CD4-positive, alpha-beta T cell (primary cell): ENCODE data around the gene NKAIN2. TPM values are rescaled to one million over a fixed set of nuclear protein-coding genes. Genes with fewer than 3 reads are reported as not detected.

Experiments used
- ATAC-seq: fragments of 200-7000 bp; cut with Tn5 transposase; one replicate; pipeline ENCODE4 v1.10.0; 2022; ENCODE audit warnings: mild to moderate bottlenecking; ENCODE audit not compliant: poor library complexity
- CTCF ChIA-PET: fragments of 350-600 bp; sonication (Branson Sonifier 250); formaldehyde crosslinking; loops from one replicate; lab custom pipeline; 2021; ENCODE audit warnings: antibody characterized with exemption, inconsistent platforms; lab: Charles Lee
- POLR2A ChIA-PET: fragments of 350-600 bp; sonication (Branson Sonifier 250); formaldehyde crosslinking; loops from one replicate; lab custom pipeline; 2021; ENCODE audit warnings: antibody characterized with exemption, inconsistent platforms; lab: Charles Lee
- DNase-seq, 14 experiments: peaks; one replicate each; pipeline ENCODE4 v3.0.0-alpha.2; 2013 to 2020; ENCODE audit warnings: mixed read lengths in 2 of 14
- H3K27ac ChIP-seq, 2 donors: one replicate each; pipeline versions ENCODE4 v1.5.1 to v1.7.0; 2013; ENCODE audit warnings: low read length in 2 of 2, low read depth in 1 of 2, mild to moderate bottlenecking in 1 of 2
- H3K27me3 ChIP-seq, 2 experiments: 1 replicate in 1 of 2; 2 replicates in 1 of 2; pipeline versions ENCODE4 v1.6.1 to v1.7.0; 2013; ENCODE audit warnings: low read length in 2 of 2, control low read depth in 1 of 2, mild to moderate bottlenecking in 1 of 2, moderate library complexity in 1 of 2; ENCODE audit not compliant: insufficient read depth in 2 of 2, control insufficient read depth in 1 of 2
- H3K36me3 ChIP-seq: one replicate; pipeline ENCODE4 v1.6.1; 2013; ENCODE audit warnings: low read length, control low read depth; ENCODE audit not compliant: insufficient read depth
- H3K4me1 ChIP-seq: one replicate; pipeline ENCODE4 v1.6.1; 2013; ENCODE audit warnings: low read length, control low read depth; ENCODE audit not compliant: insufficient read depth
- H3K4me3 ChIP-seq: one replicate; pipeline ENCODE4 v1.5.1; 2013; ENCODE audit warnings: mild to moderate bottlenecking, low read length, moderate library complexity
- H3K9me3 ChIP-seq, 2 experiments: 1 replicate in 1 of 2; 2 replicates in 1 of 2; pipeline versions ENCODE4 v1.6.1 to v1.7.0; 2013; ENCODE audit warnings: low read length in 2 of 2, mild to moderate bottlenecking in 2 of 2, control low read depth in 1 of 2, moderate library complexity in 1 of 2; ENCODE audit not compliant: control insufficient read depth in 1 of 2, insufficient read depth in 1 of 2
- H3K27ac Mint-ChIP-seq: one replicate; pipeline ENCODE4 v1.8.0; 2020; ENCODE audit warnings: mixed read lengths
- H3K27me3 Mint-ChIP-seq: one replicate; pipeline ENCODE4 v1.8.0; 2021; ENCODE audit warnings: mixed read lengths
- H3K36me3 Mint-ChIP-seq: one replicate; pipeline ENCODE4 v1.8.0; 2021; ENCODE audit warnings: low read depth, mixed read lengths
- H3K4me1 Mint-ChIP-seq: one replicate; pipeline ENCODE4 v1.8.0; 2021; ENCODE audit warnings: low read depth, mixed read lengths
- H3K4me3 Mint-ChIP-seq: one replicate; pipeline ENCODE4 v1.8.0; 2020; ENCODE audit warnings: mild to moderate bottlenecking, mixed read lengths
- H3K9me3 Mint-ChIP-seq: one replicate; pipeline ENCODE4 v1.8.0; 2020; ENCODE audit warnings: mixed read lengths
- intact Hi-C, 2 experiments: fragments of 100-400 bp; cut with DNase I in 1 of 2; cut with micrococcal nuclease in 1 of 2; formaldehyde crosslinking; loops; one replicate each; pipeline versions ENCODE4 v1.15.1 to v1.9.0; 2023 to 2025; cut with DNase I, micrococcal nuclease
- total RNA-seq, 174 experiments: library from RNA in 2 of 174; stranded (reverse) in 2 of 174; gene quantifications; one replicate each; pipeline ENCODE4 v1.2.3 and lab custom pipeline; 2021 to 2026
- TF ChIP-seq, protein P1 (sequence below): fragments of 200-600 bp; IDR thresholded peaks from one replicate; pipeline ENCODE4 v1.8.0; 2022; ENCODE audit warnings: antibody characterized with exemption, mild to moderate bottlenecking

Gene NKAIN2
- total RNA-seq, 2 experiments from 2014 or later = not detected

- no peak overlapping the region for H3K27ac ChIP-seq
- CTCF ChIA-PET = no interaction called here
- peaks cover 0 to 4% of the 10 kb centered on the region in 2 experiments for H3K9me3 ChIP-seq
- ATAC-seq (no peak), DNase-seq (no peak)
- TF ChIP-seq, protein P1, sequence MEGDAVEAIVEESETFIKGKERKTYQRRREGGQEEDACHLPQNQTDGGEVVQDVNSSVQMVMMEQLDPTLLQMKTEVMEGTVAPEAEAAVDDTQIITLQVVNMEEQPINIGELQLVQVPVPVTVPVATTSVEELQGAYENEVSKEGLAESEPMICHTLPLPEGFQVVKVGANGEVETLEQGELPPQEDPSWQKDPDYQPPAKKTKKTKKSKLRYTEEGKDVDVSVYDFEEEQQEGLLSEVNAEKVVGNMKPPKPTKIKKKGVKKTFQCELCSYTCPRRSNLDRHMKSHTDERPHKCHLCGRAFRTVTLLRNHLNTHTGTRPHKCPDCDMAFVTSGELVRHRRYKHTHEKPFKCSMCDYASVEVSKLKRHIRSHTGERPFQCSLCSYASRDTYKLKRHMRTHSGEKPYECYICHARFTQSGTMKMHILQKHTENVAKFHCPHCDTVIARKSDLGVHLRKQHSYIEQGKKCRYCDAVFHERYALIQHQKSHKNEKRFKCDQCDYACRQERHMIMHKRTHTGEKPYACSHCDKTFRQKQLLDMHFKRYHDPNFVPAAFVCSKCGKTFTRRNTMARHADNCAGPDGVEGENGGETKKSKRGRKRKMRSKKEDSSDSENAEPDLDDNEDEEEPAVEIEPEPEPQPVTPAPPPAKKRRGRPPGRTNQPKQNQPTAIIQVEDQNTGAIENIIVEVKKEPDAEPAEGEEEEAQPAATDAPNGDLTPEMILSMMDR = no peak
- no peaks in the 10 kb centered on the region for H3K36me3 Mint-ChIP-seq
- H3K27ac Mint-ChIP-seq = no peak overlapping the region
- no peak overlapping the region for H3K4me3 ChIP-seq
- H3K4me3 Mint-ChIP-seq = no peak overlapping the region
- H3K9me3 Mint-ChIP-seq = peaks cover 2% of the 10 kb centered on the region
- no peaks in the 10 kb centered on the region for H3K27me3 ChIP-seq
- H3K4me1 Mint-ChIP-seq = no peaks in the 10 kb centered on the region
- POLR2A ChIA-PET = no interaction called here
- intact Hi-C loops = no loop called here
- H3K27me3 Mint-ChIP-seq = no peaks in the 10 kb centered on the region
- no peaks in the 10 kb centered on the region for H3K4me1 ChIP-seq
- no peaks in the 10 kb centered on the region for H3K36me3 ChIP-seq
These were observed 162.2 kb downstream of the NKAIN2 start for GRCh38 chr6:123965894-123966293.

DNA sequence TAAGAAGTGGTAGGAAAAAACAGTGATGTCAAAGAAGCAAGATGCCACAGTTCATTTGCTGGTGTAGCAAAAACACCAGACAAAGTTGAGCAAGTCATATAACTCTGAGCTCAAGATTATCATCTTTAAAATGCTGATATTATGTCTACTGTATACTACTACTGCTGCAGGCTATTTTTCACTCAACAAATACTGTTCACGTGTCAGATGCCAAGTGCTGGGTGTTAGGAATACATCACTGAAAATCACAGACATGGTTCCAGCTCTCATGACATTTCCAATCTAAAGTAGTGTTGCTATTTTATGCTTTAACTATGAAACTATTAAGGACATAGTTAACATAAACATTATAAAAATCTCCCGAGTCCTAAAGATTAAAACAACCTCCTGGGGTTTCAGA is 163.0 kb downstream of the NKAIN2 start:
- no peak for ATAC-seq
- POLR2A ChIA-PET = no interaction called here
- Mint-ChIP-seq H3K4me3 (no peak overlapping the region), H3K27me3 (no peaks in the 10 kb centered on the region), H3K27ac (no peak overlapping the region), H3K9me3 (peaks cover 2% of the 10 kb centered on the region), H3K4me1 (no peaks in the 10 kb centered on the region), H3K36me3 (no peaks in the 10 kb centered on the region)
- H3K4me1 ChIP-seq = no peaks in the 10 kb centered on the region
- no peaks in the 10 kb centered on the region for H3K27me3 ChIP-seq
- CTCF ChIA-PET = no interaction called here
- TF ChIP-seq, protein P1 = no peak
- peaks cover 0 to 4% of the 10 kb centered on the region in 2 experiments for H3K9me3 ChIP-seq
- H3K4me3 ChIP-seq = no peak overlapping the region
- no peak overlapping the region for H3K27ac ChIP-seq
- no peaks in the 10 kb centered on the region for H3K36me3 ChIP-seq
- DNase-seq = no peak
- intact Hi-C loops = no loop called here

GRCh38 chr6:123967905-123968304 is 164.2 kb downstream of the NKAIN2 start:
- Mint-ChIP-seq H3K4me3 (no peak overlapping the region), H3K9me3 (peaks cover 2% of the 10 kb centered on the region), H3K27me3 (no peaks in the 10 kb centered on the region), H3K36me3 (no peaks in the 10 kb centered on the region), H3K4me1 (no peaks in the 10 kb centered on the region), H3K27ac (no peak overlapping the region)
- ATAC-seq (no peak), DNase-seq (no peak)
- Histone ChIP-seq H3K4me1 (no peaks in the 10 kb centered on the region), H3K4me3 (no peak overlapping the region), H3K27me3 (no peaks in the 10 kb centered on the region), H3K27ac (no peak overlapping the region), H3K36me3 (no peaks in the 10 kb centered on the region), H3K9me3 (peaks cover 0 to 4% of the 10 kb centered on the region in 2 experiments)
- TF ChIP-seq, protein P1 = no peak
- intact Hi-C loops = no loop called here
- POLR2A ChIA-PET = no interaction called here
- CTCF ChIA-PET = no interaction called here
